ENCODE results near the gene WFS1. TPM values are rescaled to one million over a fixed set of nuclear protein-coding genes. Genes with fewer than 3 reads are reported as not detected.

Gene WFS1
- total RNA-seq, 1 experiment from 2014 or later: 11.9 TPM

GRCh38 chr4:6327220-6327917 is 57.7 kb downstream of the WFS1 start:
- in situ Hi-C loops (cut with HindIII; ENCODE audit: low pct_unique_long_range_greater_than_20kb, low sequenced_read_pairs): no loop called here
- peak; percentile 52 for DNase-seq (ENCODE audit: low read depth)

DNA sequence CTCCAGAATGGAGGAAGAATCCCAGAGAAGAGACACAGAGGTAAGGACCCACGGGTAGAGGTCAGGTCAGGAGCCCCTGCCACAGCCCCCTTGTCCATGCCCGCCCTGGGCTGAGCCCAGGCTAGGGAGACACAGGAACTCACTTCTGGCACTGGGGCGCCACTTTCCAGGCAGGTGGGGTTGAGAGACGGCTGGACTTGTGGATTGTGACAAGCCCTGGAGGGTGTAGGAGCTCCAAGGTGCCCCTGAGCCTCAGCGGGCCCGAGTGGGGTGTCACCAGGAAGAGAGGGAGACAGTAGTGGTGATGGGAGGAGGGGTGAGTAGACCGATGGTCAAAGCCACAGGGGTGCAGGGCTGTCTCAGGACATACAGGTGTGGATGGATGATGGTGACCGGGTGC is 58.9 kb downstream of the WFS1 start:
- no peak for DNase-seq (ENCODE audit: low read depth)
- in situ Hi-C loops (cut with HindIII; ENCODE audit: low pct_unique_long_range_greater_than_20kb, low sequenced_read_pairs): no loop called here

DNA sequence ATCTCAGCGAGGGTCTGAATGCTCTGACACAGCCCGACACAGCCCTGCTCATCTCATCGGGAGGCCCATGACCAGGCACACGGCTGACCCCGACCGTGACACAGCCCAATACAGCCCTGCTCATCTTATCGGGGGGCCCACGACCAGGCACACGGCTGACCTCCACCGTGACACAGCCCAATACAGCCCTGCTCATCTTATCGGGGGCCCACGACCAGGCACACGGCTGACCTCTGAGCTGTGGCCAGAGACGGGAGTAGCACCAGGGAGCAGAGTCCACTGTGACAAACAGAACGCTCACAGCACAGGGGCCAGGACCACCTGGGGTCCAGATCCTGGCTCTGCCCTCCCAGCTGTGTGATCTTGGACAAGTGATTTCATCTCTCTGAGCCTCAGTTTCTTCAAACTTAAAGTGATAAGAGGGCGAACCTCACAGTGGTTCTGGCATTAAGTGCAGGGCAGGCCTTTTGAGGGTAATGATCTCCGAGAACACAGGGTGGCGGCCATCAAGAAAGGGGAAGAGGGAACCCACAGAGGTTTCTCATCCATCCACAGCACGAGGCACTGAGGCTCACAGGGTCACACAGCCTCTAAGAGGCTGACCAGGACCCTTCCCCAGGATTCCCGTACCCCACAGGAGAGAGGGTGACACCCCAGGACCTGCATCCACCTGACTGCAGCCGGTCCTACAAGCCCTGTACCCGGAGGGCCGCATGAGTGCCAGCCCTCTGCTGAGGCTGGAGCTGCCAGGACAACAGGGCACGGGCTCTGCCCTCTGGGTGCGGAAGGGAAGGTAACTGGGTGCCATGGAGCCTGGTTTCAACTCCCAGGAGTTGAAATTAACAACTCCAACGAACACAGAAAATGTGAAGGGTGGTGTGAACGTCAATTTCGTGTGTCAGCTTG is 60.1 kb downstream of the WFS1 start:
- in situ Hi-C loops (cut with HindIII; ENCODE audit: low pct_unique_long_range_greater_than_20kb, low sequenced_read_pairs): no loop called here
- no peak for DNase-seq (ENCODE audit: low read depth)

DNA sequence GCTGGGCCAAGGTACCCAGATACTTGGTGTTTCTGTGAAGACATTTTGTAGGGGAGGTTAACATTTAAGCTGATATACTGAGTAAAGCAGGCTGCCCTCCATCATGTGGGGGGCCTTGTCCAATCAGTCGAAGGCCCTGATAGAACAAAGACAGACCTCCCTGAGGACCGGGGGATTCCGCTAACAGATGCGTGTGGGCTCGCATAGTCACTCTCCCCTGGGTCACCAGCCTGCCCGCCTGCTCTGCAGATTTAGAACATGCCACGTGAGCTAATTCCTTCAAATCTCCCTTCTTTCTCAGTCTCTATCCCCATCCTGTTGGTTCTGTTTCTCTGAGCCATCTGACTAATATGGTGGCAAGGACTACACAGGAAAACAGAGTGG is 60.7 kb downstream of the WFS1 start:
- DNase-seq (ENCODE audit: low read depth): no peak
- in situ Hi-C loops (cut with HindIII; ENCODE audit: low pct_unique_long_range_greater_than_20kb, low sequenced_read_pairs): no loop called here

GRCh38 chr4:6331018-6331417 is 61.4 kb downstream of the WFS1 start:
- no peak for DNase-seq (ENCODE audit: low read depth)
- in situ Hi-C loops (cut with HindIII; ENCODE audit: low pct_unique_long_range_greater_than_20kb, low sequenced_read_pairs): no loop called here

DNA sequence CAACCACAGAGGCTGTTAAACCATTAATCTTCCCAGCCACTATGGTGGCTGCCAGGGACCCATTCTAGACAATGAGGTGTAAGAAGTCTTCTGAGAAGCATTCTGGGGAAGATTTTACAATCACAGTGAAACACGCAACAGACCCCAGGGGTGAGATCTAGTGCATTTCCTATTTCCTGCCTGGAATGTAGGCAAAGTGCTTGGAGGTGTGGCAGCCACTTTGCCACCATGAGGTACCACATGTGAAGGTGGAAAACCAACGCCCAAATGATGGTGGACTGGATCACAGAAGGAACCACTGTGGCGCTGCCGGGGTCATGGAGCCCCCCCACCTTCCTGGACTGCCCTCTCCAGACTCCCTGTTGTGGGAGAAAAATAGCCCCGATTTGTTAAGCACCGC is 61.8 kb downstream of the WFS1 start:
- DNase-seq (ENCODE audit: low read depth): no peak
- in situ Hi-C loops (cut with HindIII; ENCODE audit: low pct_unique_long_range_greater_than_20kb, low sequenced_read_pairs): no loop called here

DNA sequence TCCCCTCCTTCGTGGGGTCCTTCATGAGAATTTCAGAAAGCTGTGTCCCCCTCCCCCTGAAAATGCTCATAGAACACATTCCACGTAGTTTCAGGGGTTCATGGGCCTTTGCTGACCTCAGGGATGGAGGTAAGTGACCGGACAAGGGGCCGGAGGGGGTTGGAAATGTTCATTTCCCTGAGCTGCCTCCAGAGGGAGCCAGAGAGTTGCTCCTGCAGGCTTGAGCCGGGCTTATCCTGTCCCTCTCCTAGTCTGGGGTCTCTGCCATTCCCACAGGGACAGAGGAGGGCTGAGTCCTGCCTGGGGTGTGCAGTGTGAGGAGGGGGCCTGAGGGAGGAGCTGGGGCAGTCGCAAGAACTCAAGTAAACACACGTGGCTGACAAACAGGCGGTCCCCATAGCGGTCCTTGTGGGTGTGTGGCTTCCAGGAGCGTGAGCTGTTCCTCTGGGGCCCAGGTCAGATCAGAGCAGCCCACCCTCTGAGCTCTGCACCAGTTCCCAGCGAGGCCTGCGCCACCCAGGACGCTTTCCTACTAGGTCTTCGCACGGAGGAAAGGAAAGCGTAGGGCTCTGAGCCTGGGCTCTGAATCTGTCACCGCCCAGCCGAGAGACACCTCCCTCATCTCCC is 62.5 kb downstream of the WFS1 start:
- no peak for DNase-seq (ENCODE audit: low read depth)
- in situ Hi-C loops (cut with HindIII; ENCODE audit: low pct_unique_long_range_greater_than_20kb, low sequenced_read_pairs): no loop called here

GRCh38 chr4:6332669-6333050 is 63.0 kb downstream of the WFS1 start:
- in situ Hi-C loops (cut with HindIII; ENCODE audit: low pct_unique_long_range_greater_than_20kb, low sequenced_read_pairs): no loop called here
- no peak for DNase-seq (ENCODE audit: low read depth)

DNA sequence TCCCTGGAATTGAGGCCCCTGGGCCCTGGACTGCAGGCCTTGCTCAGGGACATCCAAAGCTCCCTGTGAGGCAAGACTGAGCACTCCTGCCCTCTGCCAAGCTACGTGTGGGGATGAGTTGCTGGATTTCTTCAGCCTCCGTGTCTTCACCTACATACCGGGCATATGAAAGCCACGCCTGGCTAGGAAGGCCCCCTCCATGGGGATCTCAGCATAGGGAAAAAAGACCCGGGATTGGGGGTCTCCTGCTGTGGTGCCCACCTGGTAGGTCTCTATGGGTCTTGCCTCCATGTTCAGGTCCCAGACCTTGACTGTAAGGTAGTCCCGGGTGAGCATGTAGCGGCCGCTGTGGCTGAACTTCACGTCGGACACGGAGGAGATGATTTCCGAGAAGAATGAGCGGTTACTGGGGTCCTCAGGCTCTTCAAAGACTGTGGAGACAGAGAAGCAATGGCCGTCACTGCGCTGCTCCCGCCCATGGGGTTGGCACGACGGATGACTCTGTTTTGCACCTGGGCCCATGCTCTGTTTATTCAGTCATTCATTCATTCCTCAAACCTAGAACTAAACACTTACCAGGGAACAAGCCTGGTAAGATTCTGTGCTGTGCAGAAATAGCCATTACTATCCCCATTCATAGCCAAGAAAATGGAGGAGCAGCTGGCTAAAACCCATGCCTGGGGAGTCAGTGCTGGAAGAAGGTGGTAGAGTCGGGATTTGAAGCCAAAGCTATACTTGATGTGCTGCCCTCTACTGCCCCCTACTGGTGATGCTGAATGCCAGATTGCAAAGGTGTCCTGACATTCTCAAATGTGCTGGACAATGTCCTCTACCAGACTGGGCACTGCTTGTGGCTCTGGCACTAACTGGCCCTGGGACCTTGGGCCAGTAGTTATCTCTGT is 63.9 kb downstream of the WFS1 start:
- in situ Hi-C loops (cut with HindIII; ENCODE audit: low pct_unique_long_range_greater_than_20kb, low sequenced_read_pairs): no loop called here
- DNase-seq (ENCODE audit: low read depth): no peak

DNA sequence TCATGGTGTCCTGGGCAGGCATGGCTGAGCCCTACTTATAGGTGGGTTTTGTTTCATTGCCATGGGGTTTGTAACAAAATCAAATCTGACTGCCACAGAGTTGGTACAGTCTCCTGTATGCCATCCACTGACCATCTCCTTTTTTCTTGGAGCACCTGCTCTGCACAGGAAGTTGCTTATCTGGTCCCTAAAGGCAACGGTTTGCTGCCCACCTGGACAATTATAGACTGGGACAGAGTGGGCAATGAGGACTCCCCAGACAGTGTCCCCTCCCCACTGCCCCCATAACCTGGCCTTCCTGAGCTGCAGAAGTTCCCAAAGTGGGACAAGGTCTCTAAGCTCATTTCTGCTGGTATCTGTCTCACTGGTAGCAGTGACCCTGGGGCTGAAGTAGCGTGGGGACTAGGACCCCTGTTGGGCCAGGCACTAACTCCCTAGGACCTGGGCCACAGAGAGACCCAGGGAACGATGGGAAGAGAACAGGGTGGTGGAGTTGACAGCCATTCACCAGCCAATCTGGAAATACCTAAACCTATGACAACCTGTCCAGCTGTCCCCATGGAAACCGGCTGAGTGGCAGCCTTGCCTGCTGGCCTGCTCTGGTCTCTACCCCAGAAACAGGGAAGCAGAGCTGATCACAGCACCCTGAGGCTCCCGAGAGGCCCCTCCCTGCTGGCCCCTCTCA is 64.7 kb downstream of the WFS1 start:
- no peak for DNase-seq (ENCODE audit: low read depth)
- in situ Hi-C loops (cut with HindIII; ENCODE audit: low pct_unique_long_range_greater_than_20kb, low sequenced_read_pairs): no loop called here

- in situ Hi-C loops (cut with HindIII; ENCODE audit: low pct_unique_long_range_greater_than_20kb, low sequenced_read_pairs): no loop called here
- no peak for DNase-seq (ENCODE audit: low read depth)
Observed at GRCh38 chr4:6335040-6335590, 65.5 kb downstream of the WFS1 start.

DNA sequence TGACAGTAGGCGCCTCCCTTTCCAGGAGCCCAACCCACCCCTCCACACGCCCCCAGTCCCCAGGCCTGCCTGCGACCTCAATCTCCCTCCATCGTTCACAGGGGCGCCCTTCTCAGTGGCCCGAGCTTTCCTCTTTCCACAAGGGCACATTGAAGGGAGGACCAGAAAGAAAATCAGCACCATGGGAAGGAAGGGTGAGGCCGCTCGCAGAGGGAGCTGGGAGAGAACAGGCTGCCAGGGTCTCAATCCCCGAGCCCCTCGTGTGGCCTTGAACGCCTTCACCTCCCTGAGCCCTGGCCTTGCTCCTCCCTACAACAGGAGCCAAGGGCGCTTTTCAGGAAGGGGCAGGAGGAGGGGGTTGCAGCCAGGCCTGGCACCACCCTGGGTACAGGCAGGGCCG is 66.5 kb downstream of the WFS1 start:
- in situ Hi-C loops (cut with HindIII; ENCODE audit: low pct_unique_long_range_greater_than_20kb, low sequenced_read_pairs): no loop called here
- DNase-seq (ENCODE audit: low read depth): no peak

GRCh38 chr4:6337331-6337935 is 67.8 kb downstream of the WFS1 start:
- no peak for DNase-seq (ENCODE audit: low read depth)
- in situ Hi-C loops (cut with HindIII; ENCODE audit: low pct_unique_long_range_greater_than_20kb, low sequenced_read_pairs): no loop called here

DNA sequence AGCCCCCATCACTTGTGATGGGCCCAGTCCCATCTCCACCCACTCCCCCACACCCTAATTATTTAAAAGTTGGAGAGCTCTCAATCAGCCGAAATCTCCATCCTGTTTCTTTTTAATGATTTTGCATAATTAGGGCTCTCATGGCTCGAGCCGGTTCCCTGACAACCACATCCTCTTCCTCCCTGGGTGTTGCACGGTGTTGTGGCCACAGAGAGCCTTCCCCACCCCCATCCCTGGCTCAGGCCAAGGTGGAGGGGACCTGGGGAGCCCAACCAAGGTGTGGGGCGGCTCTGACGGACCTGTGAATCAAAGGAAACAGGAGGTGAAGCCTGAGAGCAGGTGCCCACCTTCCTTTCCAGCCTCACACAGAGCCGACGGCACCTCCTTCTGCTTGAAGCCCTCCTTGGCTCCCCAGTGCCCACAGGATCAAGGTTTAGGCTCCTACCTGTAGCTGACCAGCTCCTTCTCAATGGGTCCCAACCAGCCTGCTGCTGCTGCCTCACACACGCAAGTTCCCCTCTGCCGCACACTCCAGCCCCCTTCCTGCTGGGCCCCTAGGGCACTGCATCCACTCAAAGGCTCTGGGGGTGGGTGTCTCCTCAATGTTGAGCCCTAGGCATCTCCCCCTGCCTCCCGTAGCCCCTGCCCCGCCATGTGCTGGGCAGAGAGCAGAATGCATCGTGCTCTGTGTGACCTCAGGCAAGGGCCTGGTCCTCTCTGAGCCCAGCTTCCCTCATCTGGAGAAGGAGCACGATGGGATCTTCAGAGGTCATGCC is 68.7 kb downstream of the WFS1 start:
- in situ Hi-C loops (cut with HindIII; ENCODE audit: low pct_unique_long_range_greater_than_20kb, low sequenced_read_pairs): no loop called here
- DNase-seq (ENCODE audit: low read depth): no peak

DNA sequence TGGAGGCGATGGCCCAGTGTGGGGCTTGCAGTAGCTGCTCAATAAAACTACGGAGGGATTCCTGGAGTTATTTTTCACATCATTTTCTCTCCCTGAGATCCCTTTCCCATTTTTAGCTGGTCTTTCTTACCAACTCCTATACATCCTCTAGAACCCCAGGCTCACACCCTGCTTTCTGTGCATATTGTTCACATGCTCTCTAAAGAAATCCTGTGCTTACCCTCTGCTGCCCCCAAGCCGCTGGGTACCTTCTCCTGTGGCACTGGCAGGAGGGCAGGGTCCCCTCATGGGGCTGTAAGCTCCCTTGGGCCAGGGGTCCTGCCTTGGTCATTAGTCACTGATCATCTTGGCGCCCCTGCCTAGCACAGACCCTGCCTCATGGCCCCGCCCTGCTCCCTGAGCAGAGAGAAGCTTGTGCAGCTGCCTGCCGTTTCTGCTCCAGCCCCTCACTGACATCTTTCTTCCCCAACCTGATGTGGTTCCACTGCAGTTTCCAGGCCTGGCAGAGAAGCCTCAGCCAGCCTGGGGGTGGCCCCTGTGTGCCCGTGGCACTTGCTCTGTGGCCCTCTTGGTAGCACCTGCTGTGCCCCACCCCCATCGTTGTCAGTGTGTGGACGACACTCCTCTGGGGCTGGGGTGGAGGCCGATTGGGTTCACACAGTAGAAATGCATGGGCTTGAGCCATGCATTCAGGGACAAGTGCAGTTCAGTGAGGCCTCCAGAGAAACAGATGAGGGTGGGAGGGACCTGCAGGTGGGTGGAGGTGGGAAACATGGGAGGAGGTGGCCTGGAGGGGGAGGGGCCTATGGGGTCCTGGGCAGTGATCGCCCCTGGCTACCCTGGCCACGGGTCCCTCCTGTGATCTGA is 69.5 kb downstream of the WFS1 start:
- DNase-seq (ENCODE audit: low read depth): no peak
- in situ Hi-C loops (cut with HindIII; ENCODE audit: low pct_unique_long_range_greater_than_20kb, low sequenced_read_pairs): no loop called here

Measured in Caki2 (cell line).